ENCODE data around the gene MAMDC2.

Gene MAMDC2

GRCh38 chr9:70111042-70111602 lies 67.5 kb downstream of the MAMDC2 start:
- Histone ChIP-seq H3K56ac (ENCODE audit: low read length) (no peak overlapping the region), H3K36me3 (ENCODE audit: control insufficient read depth, insufficient read depth, low read length) (no peaks in the 10 kb centered on the region)

DNA sequence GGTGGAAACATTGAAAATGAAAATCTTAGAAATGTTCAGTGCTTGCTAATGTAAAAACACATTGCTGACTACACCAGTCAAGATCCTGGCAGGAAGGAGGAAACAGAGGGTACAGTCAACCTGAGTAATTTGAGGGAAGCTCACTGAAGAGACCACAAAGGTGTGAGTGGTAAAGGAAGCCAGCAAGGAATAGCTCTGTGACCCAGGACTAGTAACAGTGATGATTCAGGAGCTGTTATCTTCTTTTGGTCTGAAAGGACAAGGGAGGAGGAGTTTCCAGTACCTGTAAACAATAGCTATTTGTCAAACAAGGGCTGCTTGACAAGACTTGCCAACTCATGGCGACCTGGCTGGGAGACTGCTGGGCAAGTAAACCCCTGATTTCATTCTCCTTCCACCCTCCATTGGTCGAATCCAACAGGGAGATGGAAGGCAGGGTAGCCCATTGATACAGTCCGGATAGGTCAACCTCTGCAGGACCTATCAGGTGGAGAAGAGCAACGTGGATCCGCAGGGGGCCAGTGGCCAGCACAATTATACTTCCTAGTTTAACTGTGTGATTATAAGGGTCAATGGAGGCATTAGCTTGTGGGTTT lies 68.1 kb downstream of the MAMDC2 start:
- Histone ChIP-seq H2BK5ac (ENCODE audit: low read length) (no peak overlapping the region), H3K79me1 (ENCODE audit: low read length) (no peaks in the 10 kb centered on the region), H3K27me3 (ENCODE audit: insufficient read depth, low read length, poor library complexity) (no peaks in the 10 kb centered on the region), H3K27ac (ENCODE audit: low read depth, low read length) (no peak overlapping the region), H4K8ac (ENCODE audit: low read depth, low read length) (no peak overlapping the region), H3K4me2 (ENCODE audit: low read length) (no peak overlapping the region), H3K23ac (ENCODE audit: low read length) (no peak overlapping the region), H3K79me2 (ENCODE audit: control insufficient read depth, insufficient read depth, low read length) (no peaks in the 10 kb centered on the region), H2BK120ac (ENCODE audit: low read depth, low read length) (no peak overlapping the region), H3K4me3 (ENCODE audit: low read length) (no peak overlapping the region), H3K18ac (ENCODE audit: low read length) (no peak overlapping the region), H3K4me1 (ENCODE audit: control insufficient read depth, low read depth, low read length) (no peaks in the 10 kb centered on the region), H4K5ac (ENCODE audit: low read length) (no peak overlapping the region), H3K56ac (ENCODE audit: low read length) (no peak overlapping the region), H3K9ac (ENCODE audit: low read length) (no peak overlapping the region), H2AK5ac (ENCODE audit: low read length) (no peak overlapping the region), H3K36me3 (ENCODE audit: control insufficient read depth, insufficient read depth, low read length) (no peaks in the 10 kb centered on the region), H3K4ac (ENCODE audit: low read depth, low read length) (no peak overlapping the region), H2BK15ac (replicated peaks; ENCODE audit: low read depth) (no peak overlapping the region)
- peak; percentile 76 for DNase-seq
- no CpG with 5 or more reads among the region's 5 CpGs for WGBS (ENCODE audit: extremely low coverage, insufficient coverage, low lambda C conversion rate)

More at GRCh38 chr9:70111042-70111602, 67.5 kb downstream of the MAMDC2 start:
- no peak overlapping the region for H4K8ac ChIP-seq (ENCODE audit: low read depth, low read length)
- H3K79me2 ChIP-seq (ENCODE audit: control insufficient read depth, insufficient read depth, low read length) = no peaks in the 10 kb centered on the region
- no CpG with 5 or more reads among the region's 4 CpGs for WGBS (ENCODE audit: extremely low coverage, insufficient coverage, low lambda C conversion rate)
- H2BK120ac ChIP-seq (ENCODE audit: low read depth, low read length) = no peak overlapping the region
- peak; percentile 85 for DNase-seq
- H3K4me1 ChIP-seq (ENCODE audit: control insufficient read depth, low read depth, low read length) = no peaks in the 10 kb centered on the region
- no peak overlapping the region for H2BK5ac ChIP-seq (ENCODE audit: low read length)
- no peak overlapping the region for H3K4me3 ChIP-seq (ENCODE audit: low read length)
- H3K27me3 ChIP-seq (ENCODE audit: insufficient read depth, low read length, poor library complexity) = no peaks in the 10 kb centered on the region
- H3K4ac ChIP-seq (ENCODE audit: low read depth, low read length) = no peak overlapping the region
- no peak overlapping the region for H3K18ac ChIP-seq (ENCODE audit: low read length)
- H3K9ac ChIP-seq (ENCODE audit: low read length) = no peak overlapping the region
- no peak overlapping the region for H2BK15ac ChIP-seq (replicated peaks; ENCODE audit: low read depth)
- H3K4me2 ChIP-seq (ENCODE audit: low read length) = no peak overlapping the region
- H3K27ac ChIP-seq (ENCODE audit: low read depth, low read length) = no peak overlapping the region
- no peaks in the 10 kb centered on the region for H3K79me1 ChIP-seq (ENCODE audit: low read length)
- no peak overlapping the region for H3K23ac ChIP-seq (ENCODE audit: low read length)
- no peak overlapping the region for H2AK5ac ChIP-seq (ENCODE audit: low read length)
- H4K5ac ChIP-seq (ENCODE audit: low read length) = no peak overlapping the region

DNA sequence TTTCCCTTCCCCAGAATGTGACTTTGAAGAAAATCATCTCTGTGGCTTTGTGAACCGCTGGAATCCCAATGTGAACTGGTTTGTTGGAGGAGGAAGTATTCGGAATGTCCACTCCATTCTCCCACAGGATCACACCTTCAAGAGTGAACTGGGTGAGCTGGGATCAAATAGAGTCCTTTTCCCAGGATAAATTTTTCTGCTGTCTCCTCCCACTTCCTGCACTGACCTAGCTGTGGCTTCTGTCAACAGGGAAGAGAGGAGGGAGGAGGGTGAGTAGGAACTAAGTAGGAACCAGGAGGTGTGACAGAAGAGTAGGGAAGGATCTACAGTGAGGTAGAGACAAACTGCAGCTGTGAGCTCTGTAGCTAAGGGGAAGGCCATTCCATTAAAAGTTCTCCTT lies 69.3 kb downstream of the MAMDC2 start:
- Histone ChIP-seq H2AK5ac (ENCODE audit: low read length) (no peak overlapping the region), H4K8ac (ENCODE audit: low read depth, low read length) (no peak overlapping the region), H3K18ac (ENCODE audit: low read length) (no peak overlapping the region), H3K4me2 (ENCODE audit: low read length) (no peak overlapping the region), H2BK5ac (ENCODE audit: low read length) (no peak overlapping the region), H3K23ac (ENCODE audit: low read length) (no peak overlapping the region), H3K79me1 (ENCODE audit: low read length) (no peaks in the 10 kb centered on the region), H3K27ac (ENCODE audit: low read depth, low read length) (no peak overlapping the region), H3K4ac (ENCODE audit: low read depth, low read length) (no peak overlapping the region), H3K79me2 (ENCODE audit: control insufficient read depth, insufficient read depth, low read length) (no peaks in the 10 kb centered on the region), H2BK15ac (replicated peaks; ENCODE audit: low read depth) (no peak overlapping the region), H3K36me3 (ENCODE audit: control insufficient read depth, insufficient read depth, low read length) (no peaks in the 10 kb centered on the region), H3K4me1 (ENCODE audit: control insufficient read depth, low read depth, low read length) (no peaks in the 10 kb centered on the region), H3K56ac (ENCODE audit: low read length) (no peak overlapping the region), H3K9ac (ENCODE audit: low read length) (no peak overlapping the region), H2BK120ac (ENCODE audit: low read depth, low read length) (no peak overlapping the region), H3K27me3 (ENCODE audit: insufficient read depth, low read length, poor library complexity) (no peaks in the 10 kb centered on the region), H3K4me3 (ENCODE audit: low read length) (no peak overlapping the region), H4K5ac (ENCODE audit: low read length) (no peak overlapping the region)
- no CpG with 5 or more reads among the region's 2 CpGs for WGBS (ENCODE audit: extremely low coverage, insufficient coverage, low lambda C conversion rate)
- peak; percentile 47 for DNase-seq

DNA sequence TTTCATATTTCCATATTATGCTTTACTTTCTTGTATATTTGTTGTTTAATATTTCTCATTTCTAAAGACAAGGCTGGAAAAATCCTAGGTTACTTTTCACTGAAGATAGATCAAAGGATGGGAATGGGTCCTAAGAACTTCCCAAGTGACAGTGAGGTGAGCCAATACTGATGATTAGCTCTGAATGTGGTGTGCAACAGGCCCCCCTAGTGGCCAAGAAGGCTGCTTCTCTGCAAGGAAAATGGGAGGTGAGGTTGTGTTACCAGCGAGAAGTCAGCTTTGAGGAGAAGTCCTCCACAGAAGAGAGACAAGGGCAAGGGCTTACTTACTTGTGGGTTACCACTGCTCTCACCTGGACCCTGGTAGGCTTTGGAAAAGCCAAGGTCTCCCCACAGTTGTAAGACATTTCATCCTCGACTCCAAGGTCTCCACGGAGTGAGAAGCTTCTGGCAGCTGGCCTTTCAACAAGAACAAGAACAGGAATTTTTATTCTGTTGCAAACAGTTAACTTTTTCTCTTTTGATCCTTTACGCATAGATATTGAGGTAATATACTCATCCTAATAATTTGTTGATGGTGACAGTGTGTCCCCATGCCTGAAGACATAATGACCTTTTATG lies 69.9 kb downstream of the MAMDC2 start:
- no CpG with 5 or more reads among the region's 4 CpGs for WGBS (ENCODE audit: extremely low coverage, insufficient coverage, low lambda C conversion rate)
- Histone ChIP-seq H3K56ac (ENCODE audit: low read length) (no peak overlapping the region), H4K8ac (ENCODE audit: low read depth, low read length) (no peak overlapping the region), H3K4me1 (ENCODE audit: control insufficient read depth, low read depth, low read length) (no peaks in the 10 kb centered on the region), H3K23ac (ENCODE audit: low read length) (no peak overlapping the region), H3K27ac (ENCODE audit: low read depth, low read length) (no peak overlapping the region), H3K9ac (ENCODE audit: low read length) (no peak overlapping the region), H2BK120ac (ENCODE audit: low read depth, low read length) (no peak overlapping the region), H3K79me1 (ENCODE audit: low read length) (no peaks in the 10 kb centered on the region), H3K36me3 (ENCODE audit: control insufficient read depth, insufficient read depth, low read length) (no peaks in the 10 kb centered on the region), H2AK5ac (ENCODE audit: low read length) (no peak overlapping the region), H3K4me3 (ENCODE audit: low read length) (no peak overlapping the region), H3K4ac (ENCODE audit: low read depth, low read length) (no peak overlapping the region), H3K4me2 (ENCODE audit: low read length) (no peak overlapping the region), H3K79me2 (ENCODE audit: control insufficient read depth, insufficient read depth, low read length) (no peaks in the 10 kb centered on the region), H3K18ac (ENCODE audit: low read length) (no peak overlapping the region), H2BK5ac (ENCODE audit: low read length) (no peak overlapping the region), H3K27me3 (ENCODE audit: insufficient read depth, low read length, poor library complexity) (no peaks in the 10 kb centered on the region), H2BK15ac (replicated peaks; ENCODE audit: low read depth) (no peak overlapping the region), H4K5ac (ENCODE audit: low read length) (no peak overlapping the region)
- peak; percentile 82 for DNase-seq

DNA sequence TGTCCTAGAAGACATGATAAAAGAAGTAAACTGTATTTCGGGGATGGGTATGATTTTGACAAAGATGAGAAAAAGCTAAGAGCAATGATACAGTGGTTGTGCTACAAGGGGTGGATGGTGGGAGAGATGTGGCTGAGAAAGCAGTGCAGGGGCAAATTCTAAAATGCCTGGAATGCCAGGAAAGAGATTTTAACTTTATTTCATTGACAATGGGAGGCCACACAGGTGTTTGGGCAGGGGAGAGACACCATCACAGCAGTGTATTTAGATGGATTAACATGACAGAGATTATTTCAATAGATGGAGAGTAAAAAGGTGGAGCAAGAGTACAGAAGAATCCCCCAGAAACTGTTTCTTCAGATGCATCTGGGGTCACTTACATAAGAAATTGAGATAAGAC lies 71.2 kb downstream of the MAMDC2 start:
- Histone ChIP-seq H2BK15ac (replicated peaks; ENCODE audit: low read depth) (no peak overlapping the region), H3K4ac (ENCODE audit: low read depth, low read length) (no peak overlapping the region), H3K27me3 (ENCODE audit: insufficient read depth, low read length, poor library complexity) (no peaks in the 10 kb centered on the region), H4K5ac (ENCODE audit: low read length) (no peak overlapping the region), H3K4me2 (ENCODE audit: low read length) (no peak overlapping the region), H2BK120ac (ENCODE audit: low read depth, low read length) (no peak overlapping the region), H3K23ac (ENCODE audit: low read length) (no peak overlapping the region), H3K4me3 (ENCODE audit: low read length) (no peak overlapping the region), H3K36me3 (ENCODE audit: control insufficient read depth, insufficient read depth, low read length) (no peaks in the 10 kb centered on the region), H4K8ac (ENCODE audit: low read depth, low read length) (no peak overlapping the region), H3K79me1 (ENCODE audit: low read length) (no peaks in the 10 kb centered on the region), H2AK5ac (ENCODE audit: low read length) (no peak overlapping the region), H3K18ac (ENCODE audit: low read length) (no peak overlapping the region), H3K27ac (ENCODE audit: low read depth, low read length) (no peak overlapping the region), H3K9ac (ENCODE audit: low read length) (no peak overlapping the region), H3K79me2 (ENCODE audit: control insufficient read depth, insufficient read depth, low read length) (no peaks in the 10 kb centered on the region), H2BK5ac (ENCODE audit: low read length) (no peak overlapping the region), H3K56ac (ENCODE audit: low read length) (no peak overlapping the region), H3K4me1 (ENCODE audit: control insufficient read depth, low read depth, low read length) (no peaks in the 10 kb centered on the region)
- DNase-seq = no peak
- WGBS (ENCODE audit: extremely low coverage, insufficient coverage, low lambda C conversion rate) = no CpG with 5 or more reads among the region's 1 CpG
